CD4-positive, alpha-beta T cell (primary cell): ENCODE measurements around the gene RRAS2. TPM values are rescaled to one million over a fixed set of nuclear protein-coding genes. Genes with fewer than 3 reads are reported as not detected.

Experiments used
- ATAC-seq: fragments of 200-7000 bp; cut with Tn5 transposase; one replicate; pipeline ENCODE4 v1.10.0; 2022; ENCODE audit warnings: mild to moderate bottlenecking; ENCODE audit not compliant: poor library complexity
- CTCF ChIA-PET: fragments of 350-600 bp; sonication (Branson Sonifier 250); formaldehyde crosslinking; loops from one replicate; lab custom pipeline; 2021; ENCODE audit warnings: antibody characterized with exemption, inconsistent platforms; lab: Charles Lee
- POLR2A ChIA-PET: fragments of 350-600 bp; sonication (Branson Sonifier 250); formaldehyde crosslinking; loops from one replicate; lab custom pipeline; 2021; ENCODE audit warnings: antibody characterized with exemption, inconsistent platforms; lab: Charles Lee
- DNase-seq, 14 experiments: peaks; one replicate each; pipeline ENCODE4 v3.0.0-alpha.2; 2013 to 2020; ENCODE audit warnings: mixed read lengths in 2 of 14
- H3K27ac ChIP-seq, 2 donors: one replicate each; pipeline versions ENCODE4 v1.5.1 to v1.7.0; 2013; ENCODE audit warnings: low read length in 2 of 2, low read depth in 1 of 2, mild to moderate bottlenecking in 1 of 2
- H3K27me3 ChIP-seq, 2 experiments: 1 replicate in 1 of 2; 2 replicates in 1 of 2; pipeline versions ENCODE4 v1.6.1 to v1.7.0; 2013; ENCODE audit warnings: low read length in 2 of 2, control low read depth in 1 of 2, mild to moderate bottlenecking in 1 of 2, moderate library complexity in 1 of 2; ENCODE audit not compliant: insufficient read depth in 2 of 2, control insufficient read depth in 1 of 2
- H3K36me3 ChIP-seq: one replicate; pipeline ENCODE4 v1.6.1; 2013; ENCODE audit warnings: low read length, control low read depth; ENCODE audit not compliant: insufficient read depth
- H3K4me1 ChIP-seq: one replicate; pipeline ENCODE4 v1.6.1; 2013; ENCODE audit warnings: low read length, control low read depth; ENCODE audit not compliant: insufficient read depth
- H3K4me3 ChIP-seq: one replicate; pipeline ENCODE4 v1.5.1; 2013; ENCODE audit warnings: mild to moderate bottlenecking, low read length, moderate library complexity
- H3K9me3 ChIP-seq, 2 experiments: 1 replicate in 1 of 2; 2 replicates in 1 of 2; pipeline versions ENCODE4 v1.6.1 to v1.7.0; 2013; ENCODE audit warnings: low read length in 2 of 2, mild to moderate bottlenecking in 2 of 2, control low read depth in 1 of 2, moderate library complexity in 1 of 2; ENCODE audit not compliant: control insufficient read depth in 1 of 2, insufficient read depth in 1 of 2
- H3K27ac Mint-ChIP-seq: one replicate; pipeline ENCODE4 v1.8.0; 2020; ENCODE audit warnings: mixed read lengths
- H3K27me3 Mint-ChIP-seq: one replicate; pipeline ENCODE4 v1.8.0; 2021; ENCODE audit warnings: mixed read lengths
- H3K36me3 Mint-ChIP-seq: one replicate; pipeline ENCODE4 v1.8.0; 2021; ENCODE audit warnings: low read depth, mixed read lengths
- H3K4me1 Mint-ChIP-seq: one replicate; pipeline ENCODE4 v1.8.0; 2021; ENCODE audit warnings: low read depth, mixed read lengths
- H3K4me3 Mint-ChIP-seq: one replicate; pipeline ENCODE4 v1.8.0; 2020; ENCODE audit warnings: mild to moderate bottlenecking, mixed read lengths
- H3K9me3 Mint-ChIP-seq: one replicate; pipeline ENCODE4 v1.8.0; 2020; ENCODE audit warnings: mixed read lengths
- intact Hi-C, 2 experiments: fragments of 100-400 bp; cut with DNase I in 1 of 2; cut with micrococcal nuclease in 1 of 2; formaldehyde crosslinking; loops; one replicate each; pipeline versions ENCODE4 v1.15.1 to v1.9.0; 2023 to 2025; cut with DNase I, micrococcal nuclease
- total RNA-seq, 174 experiments: library from RNA in 2 of 174; stranded (reverse) in 2 of 174; gene quantifications; one replicate each; pipeline ENCODE4 v1.2.3 and lab custom pipeline; 2021 to 2026
- TF ChIP-seq, protein P1 (sequence below): fragments of 200-600 bp; IDR thresholded peaks from one replicate; pipeline ENCODE4 v1.8.0; 2022; ENCODE audit warnings: antibody characterized with exemption, mild to moderate bottlenecking

The RRAS2 gene
- total RNA-seq, 2 experiments from 2014 or later = 20.7 to 21.2 TPM

GRCh38 chr11:14270690-14271542 lies 88.1 kb downstream of the RRAS2 start:
- Mint-ChIP-seq H3K4me3 (peak overlapping the region; percentile 68), H3K36me3 (peaks cover 10% of the 10 kb centered on the region), H3K9me3 (no peaks in the 10 kb centered on the region), H3K27me3 (no peaks in the 10 kb centered on the region), H3K27ac (peak overlapping the region; percentile 9), H3K4me1 (peaks cover 28% of the 10 kb centered on the region)
- TF ChIP-seq, protein P1, sequence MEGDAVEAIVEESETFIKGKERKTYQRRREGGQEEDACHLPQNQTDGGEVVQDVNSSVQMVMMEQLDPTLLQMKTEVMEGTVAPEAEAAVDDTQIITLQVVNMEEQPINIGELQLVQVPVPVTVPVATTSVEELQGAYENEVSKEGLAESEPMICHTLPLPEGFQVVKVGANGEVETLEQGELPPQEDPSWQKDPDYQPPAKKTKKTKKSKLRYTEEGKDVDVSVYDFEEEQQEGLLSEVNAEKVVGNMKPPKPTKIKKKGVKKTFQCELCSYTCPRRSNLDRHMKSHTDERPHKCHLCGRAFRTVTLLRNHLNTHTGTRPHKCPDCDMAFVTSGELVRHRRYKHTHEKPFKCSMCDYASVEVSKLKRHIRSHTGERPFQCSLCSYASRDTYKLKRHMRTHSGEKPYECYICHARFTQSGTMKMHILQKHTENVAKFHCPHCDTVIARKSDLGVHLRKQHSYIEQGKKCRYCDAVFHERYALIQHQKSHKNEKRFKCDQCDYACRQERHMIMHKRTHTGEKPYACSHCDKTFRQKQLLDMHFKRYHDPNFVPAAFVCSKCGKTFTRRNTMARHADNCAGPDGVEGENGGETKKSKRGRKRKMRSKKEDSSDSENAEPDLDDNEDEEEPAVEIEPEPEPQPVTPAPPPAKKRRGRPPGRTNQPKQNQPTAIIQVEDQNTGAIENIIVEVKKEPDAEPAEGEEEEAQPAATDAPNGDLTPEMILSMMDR = no peak
- DNase-seq = peak in 4 of 14 experiments; percentile 13 to 59 (median 34)
- H3K27me3 ChIP-seq = no peaks in the 10 kb centered on the region
- H3K4me3 ChIP-seq = peak overlapping the region; percentile 10
- peak overlapping the region in 1 of 2 donors; percentile 23 for H3K27ac ChIP-seq
- intact Hi-C loops = no loop called here
- H3K4me1 ChIP-seq = peaks cover 20% of the 10 kb centered on the region
- ChIA-PET POLR2A (no interaction called here), CTCF (no interaction called here)
- ATAC-seq = peak; percentile 62
- H3K9me3 ChIP-seq = no peaks in the 10 kb centered on the region
- H3K36me3 ChIP-seq = no peaks in the 10 kb centered on the region

DNA sequence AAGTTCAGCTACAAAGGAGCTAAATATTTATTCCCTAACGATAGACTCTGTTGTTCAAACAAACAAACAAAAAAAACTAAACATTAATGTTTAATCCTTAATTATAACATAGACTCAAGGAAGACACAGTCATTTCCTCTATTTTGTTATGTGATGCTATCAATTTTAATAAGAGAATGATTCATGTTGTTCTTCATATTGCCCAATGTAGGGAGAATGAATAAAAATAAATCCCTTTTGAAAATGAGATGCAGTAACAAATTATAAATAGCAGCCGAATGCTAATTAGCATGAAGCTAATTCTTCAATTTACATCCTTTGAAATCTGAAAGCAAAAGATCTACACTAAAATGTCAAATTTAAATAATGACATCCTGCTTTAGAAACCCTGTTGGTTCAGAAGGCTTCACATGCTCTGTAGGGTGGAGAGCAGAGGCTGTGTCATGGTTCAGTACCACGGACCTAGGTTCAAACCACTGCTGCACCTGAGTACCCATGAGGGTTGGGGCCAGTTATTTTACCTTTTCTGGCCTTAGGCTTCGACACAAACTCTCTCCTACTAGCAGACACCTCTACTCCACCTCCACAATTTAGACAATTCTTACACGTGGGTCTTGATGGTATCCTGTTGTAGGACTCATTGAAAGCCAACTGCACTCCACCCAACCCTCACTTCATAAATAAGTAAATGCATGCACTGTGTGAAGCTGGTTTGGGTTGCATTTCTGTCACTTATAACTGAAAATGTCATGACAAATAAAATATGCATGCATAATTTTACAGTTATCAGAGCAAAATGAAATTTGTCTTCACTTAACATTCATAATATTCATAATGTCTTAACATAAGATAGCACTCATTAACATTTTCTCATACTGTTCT lies 89.0 kb downstream of the RRAS2 start:
- intact Hi-C loops = no loop called here
- Histone ChIP-seq H3K27me3 (no peaks in the 10 kb centered on the region), H3K4me1 (peaks cover 20% of the 10 kb centered on the region), H3K27ac (no peak overlapping the region), H3K36me3 (no peaks in the 10 kb centered on the region), H3K4me3 (no peak overlapping the region), H3K9me3 (no peaks in the 10 kb centered on the region)
- Mint-ChIP-seq H3K36me3 (peaks cover 20% of the 10 kb centered on the region), H3K27me3 (no peaks in the 10 kb centered on the region), H3K4me1 (peaks cover 28% of the 10 kb centered on the region), H3K27ac (peak overlapping the region; percentile 9), H3K4me3 (peak overlapping the region; percentile 55), H3K9me3 (no peaks in the 10 kb centered on the region)
- POLR2A ChIA-PET = no interaction called here
- TF ChIP-seq, protein P1 = no peak
- DNase-seq = no peak
- ATAC-seq = no peak
- CTCF ChIA-PET = no interaction called here

DNA sequence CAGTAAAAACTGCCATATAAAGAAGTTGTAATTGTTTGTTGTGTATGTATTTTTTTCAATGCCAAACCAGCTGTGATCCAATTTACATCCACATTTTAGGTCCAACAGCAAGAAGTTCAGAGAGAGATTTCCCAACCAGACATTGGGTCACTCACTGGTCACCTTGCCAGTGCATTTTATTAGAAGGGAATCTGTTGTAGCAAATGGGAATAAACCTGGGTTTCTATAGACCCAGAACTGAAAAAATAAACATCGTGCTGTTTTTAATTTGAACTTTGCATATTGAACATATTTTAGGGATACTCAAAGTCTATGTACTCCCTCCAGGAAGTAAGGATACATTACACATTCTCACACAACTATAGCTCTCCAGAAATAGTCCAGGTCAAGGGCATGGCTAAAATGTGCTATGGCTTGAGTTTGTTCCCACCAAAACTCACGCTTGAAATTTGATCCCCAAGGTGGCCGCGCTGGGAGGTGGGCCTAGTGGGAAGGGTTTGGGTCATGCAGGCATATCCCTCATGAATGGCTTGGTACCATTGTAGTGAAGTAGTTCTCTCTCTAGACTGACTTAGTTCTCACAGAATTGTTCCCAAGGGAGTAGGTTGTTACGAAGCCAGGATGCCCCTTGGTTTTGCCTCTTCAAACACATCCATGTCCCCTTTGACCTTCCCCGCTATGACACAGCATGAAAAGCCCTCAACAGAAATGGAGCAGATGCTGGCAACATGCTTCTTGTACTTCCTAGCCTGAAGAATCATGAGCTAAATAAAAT lies 90.9 kb downstream of the RRAS2 start:
- ChIA-PET CTCF (no interaction called here), POLR2A (no interaction called here)
- H3K36me3 Mint-ChIP-seq = peaks cover 26% of the 10 kb centered on the region
- no peaks in the 10 kb centered on the region for H3K27me3 Mint-ChIP-seq
- ATAC-seq = no peak
- peaks cover 28% of the 10 kb centered on the region for H3K4me1 Mint-ChIP-seq
- no peaks in the 10 kb centered on the region for H3K36me3 ChIP-seq
- H3K4me1 ChIP-seq = peaks cover 20% of the 10 kb centered on the region
- intact Hi-C loops = no loop called here
- H3K27me3 ChIP-seq = no peaks in the 10 kb centered on the region
- no peak overlapping the region for H3K4me3 ChIP-seq
- TF ChIP-seq, protein P1 = no peak
- no peaks in the 10 kb centered on the region for H3K9me3 Mint-ChIP-seq
- no peak overlapping the region for H3K4me3 Mint-ChIP-seq
- no peaks in the 10 kb centered on the region for H3K9me3 ChIP-seq
- no peak overlapping the region for H3K27ac ChIP-seq
- no peak overlapping the region for H3K27ac Mint-ChIP-seq
- DNase-seq = no peak
